Neural cell (in vitro differentiated cells): Measurements from ENCODE around the gene OR4S2. TPM values are rescaled to one million over a fixed set of nuclear protein-coding genes. Genes with fewer than 3 reads are reported as not detected.

ENCODE experiments used
- polyA plus RNA-seq: library from polyadenylated mRNA; depleted of rRNA; stranded (reverse); fragments of >200 nt; gene quantifications from 2 replicates; pipeline ENCODE4 v1.2.3, GENCODE V29; 2014

Gene OR4S2
- polyA plus RNA-seq, 1 donor from 2014 or later, result not detected

Other genes starting within 250 kb of the OR4S2 start
- not detected in 2 replicates for gene OR4C15, start 93.9 kb upstream of the OR4S2 start, polyA plus RNA-seq
- not detected in 2 replicates for gene OR4C16, start 76.2 kb upstream of the OR4S2 start, polyA plus RNA-seq
- not detected in 2 replicates for gene OR4C11, start 40.7 kb upstream of the OR4S2 start, polyA plus RNA-seq
- gene OR4P4, start 13.2 kb upstream of the OR4S2 start, polyA plus RNA-seq, result not detected in 2 replicates
- not detected in 2 replicates for gene OR4C6, start 13.9 kb downstream of the OR4S2 start, polyA plus RNA-seq
- not detected in 2 replicates for gene OR5D13, start 125.1 kb downstream of the OR4S2 start, polyA plus RNA-seq
- not detected in 2 replicates for gene OR5D14, start 147.2 kb downstream of the OR4S2 start, polyA plus RNA-seq
- not detected in 2 replicates for gene OR5L1, start 163.0 kb downstream of the OR4S2 start, polyA plus RNA-seq
- not detected in 2 replicates for gene OR5D18, start 171.3 kb downstream of the OR4S2 start, polyA plus RNA-seq
- not detected in 2 replicates for gene OR5L2, start 178.9 kb downstream of the OR4S2 start, polyA plus RNA-seq
- not detected in 2 replicates for gene OR5D16, start 190.4 kb downstream of the OR4S2 start, polyA plus RNA-seq
- gene TRIM51, start 235.0 kb downstream of the OR4S2 start, polyA plus RNA-seq, result not detected in 2 replicates